GM23338 (cell line): ENCODE measurements around the gene MAMLD1. TPM values are rescaled to one million over a fixed set of nuclear protein-coding genes. Genes with fewer than 3 reads are reported as not detected.

Experiments used
- ATAC-seq: fragments of 200-7000 bp; cut with Tn5 transposase; 3 replicates; pipeline ENCODE4 v1.9.1; 2020
- DNase-seq: peaks from one replicate; pipeline ENCODE4 v3.0.0-alpha.2; 2015; ENCODE audit warnings: low spot score
- H2AFZ ChIP-seq: fragments of 200-600 bp; sonication (generic); 2 replicates; pipeline ENCODE4 v1.8.0; 2016; ENCODE audit warnings: antibody characterized with exemption, mild to moderate bottlenecking, moderate library complexity
- H3F3A ChIP-seq: fragments of 200-600 bp; sonication (generic); replicated peaks from 2 replicates; pipeline ENCODE4 v1.8.0; 2017; ENCODE audit warnings: antibody characterized with exemption, mixed run types, low read depth
- H3K27ac ChIP-seq: fragments of 200-600 bp; sonication (generic); 2 replicates; pipeline ENCODE4 v1.6.1; 2016; ENCODE audit warnings: low read depth
- H3K27me3 ChIP-seq: fragments of 200-600 bp; sonication (generic); 2 replicates; pipeline ENCODE4 v1.8.0; 2016; ENCODE audit warnings: mild to moderate bottlenecking, mixed run types, moderate library complexity; ENCODE audit not compliant: insufficient read depth
- H3K36me3 ChIP-seq: fragments of 200-600 bp; sonication (generic); 2 replicates; pipeline ENCODE4 v1.8.0; 2016; ENCODE audit warnings: mild to moderate bottlenecking; ENCODE audit not compliant: insufficient read depth
- H3K4me1 ChIP-seq: fragments of 200-600 bp; sonication (generic); 2 replicates; pipeline ENCODE4 v1.8.0; 2016; ENCODE audit warnings: mild to moderate bottlenecking, moderate library complexity; ENCODE audit not compliant: insufficient read depth
- H3K4me2 ChIP-seq: fragments of 200-600 bp; sonication (generic); 2 replicates; pipeline ENCODE4 v1.7.1; 2017; ENCODE audit warnings: mixed run types
- H3K4me3 ChIP-seq: fragments of 200-600 bp; sonication (generic); 2 replicates; pipeline ENCODE4 v1.6.1; 2016; ENCODE audit warnings: mixed run types
- H3K79me2 ChIP-seq: fragments of 200-600 bp; sonication (generic); replicated peaks from 2 replicates; pipeline ENCODE4 v1.8.0; 2017; ENCODE audit warnings: mild to moderate bottlenecking; ENCODE audit not compliant: insufficient read depth
- H3K9me2 ChIP-seq: fragments of 200-600 bp; sonication (generic); 2 replicates; pipeline ENCODE4 v1.8.0; 2017; ENCODE audit not compliant: insufficient read depth
- H4K20me1 ChIP-seq: fragments of 200-600 bp; sonication (generic); replicated peaks from 2 replicates; pipeline ENCODE4 v1.8.0; 2017; ENCODE audit warnings: mild to moderate bottlenecking; ENCODE audit not compliant: insufficient read depth
- H3K27ac Mint-ChIP-seq: 2 replicates; pipeline ENCODE4 v1.8.0; 2020; ENCODE audit warnings: inconsistent platforms, mild to moderate bottlenecking, moderate library complexity, mixed read lengths
- H3K27me3 Mint-ChIP-seq: 3 replicates; pipeline ENCODE4 v1.8.0; 2022; ENCODE audit warnings: low read depth, mild to moderate bottlenecking, moderate library complexity, mixed read lengths, inconsistent platforms; ENCODE audit not compliant: insufficient read depth, poor library complexity
- H3K36me3 Mint-ChIP-seq: 3 replicates; pipeline ENCODE4 v1.8.0; 2021; ENCODE audit warnings: low read depth, mild to moderate bottlenecking, inconsistent platforms, moderate library complexity, mixed read lengths
- H3K4me1 Mint-ChIP-seq: 3 replicates; pipeline ENCODE4 v1.8.0; 2020; ENCODE audit warnings: mild to moderate bottlenecking, inconsistent platforms, mixed read lengths
- H3K4me3 Mint-ChIP-seq: 3 replicates; pipeline ENCODE4 v1.8.0; 2021; ENCODE audit warnings: moderate library complexity, mild to moderate bottlenecking, inconsistent platforms, mixed read lengths
- H3K9me3 Mint-ChIP-seq: 3 replicates; pipeline ENCODE4 v1.8.0; 2020; ENCODE audit warnings: moderate library complexity, mild to moderate bottlenecking, inconsistent platforms, mixed read lengths
- CREB1 ChIP-seq: fragments of 250-450 bp; sonication (Bioruptor Pico); IDR thresholded peaks from 2 replicates; pipeline ENCODE4 v1.5.0; 2020; ENCODE audit warnings: low read depth, mild to moderate bottlenecking, moderate library complexity
- EZH2 ChIP-seq: fragments of 200-600 bp; sonication (generic); IDR thresholded peaks from one replicate; pipeline ENCODE4 v1.8.0; 2017; ENCODE audit warnings: antibody characterized with exemption, mild to moderate bottlenecking, low read depth; ENCODE audit not compliant: unreplicated experiment
- EZH2phosphoT487 ChIP-seq: fragments of 200-600 bp; sonication (generic); IDR thresholded peaks from one replicate; pipeline ENCODE4 v1.8.1; 2018; ENCODE audit warnings: antibody characterized with exemption; ENCODE audit not compliant: unreplicated experiment
- JUNB ChIP-seq: IDR thresholded peaks from one replicate; pipeline ENCODE4 v1.6.1; 2016; ENCODE audit warnings: antibody characterized with exemption; ENCODE audit not compliant: unreplicated experiment
- NANOG ChIP-seq: IDR thresholded peaks from 2 replicates; pipeline ENCODE4 v1.6.1; 2016; ENCODE audit warnings: antibody characterized with exemption, borderline replicate concordance
- POLR2AphosphoS5 ChIP-seq: IDR thresholded peaks from 2 replicates; pipeline ENCODE4 v1.6.1; 2016; ENCODE audit warnings: antibody characterized with exemption, low read depth
- STAT1 ChIP-seq: IDR thresholded peaks from one replicate; pipeline ENCODE4 v1.6.1; 2016; ENCODE audit warnings: antibody characterized with exemption; ENCODE audit not compliant: unreplicated experiment
- ZNF114 ChIP-seq: fragments of 250-450 bp; sonication (Bioruptor Pico); IDR thresholded peaks from 2 replicates; pipeline ENCODE4 v1.5.0; 2020; ENCODE audit warnings: mild to moderate bottlenecking, moderate library complexity
- ZNF331 ChIP-seq: fragments of 250-450 bp; sonication (Bioruptor Pico); IDR thresholded peaks from 2 replicates; pipeline ENCODE4 v1.5.0; 2020; ENCODE audit warnings: low read depth, mild to moderate bottlenecking, moderate library complexity
- ZNF462 ChIP-seq: fragments of 250-450 bp; sonication (Bioruptor Pico); IDR thresholded peaks from 2 replicates; pipeline ENCODE4 v1.5.0; 2020; ENCODE audit warnings: mild to moderate bottlenecking, moderate library complexity
- polyA plus RNA-seq: library from polyadenylated mRNA; unstranded; fragments of >200 nt; fragmentation: Nextera tagmentation; extraction: Ambion mirVana; gene quantifications from 2 replicates; pipeline ENCODE4 v1.2.1, GENCODE V29; 2016
- total RNA-seq: library from RNA; depleted of rRNA; stranded (reverse); fragments of >200 nt; shearing (Covaris generic); gene quantifications from 2 replicates; pipeline ENCODE4 v1.2.3, GENCODE V29; 2014
- TF ChIP-seq, protein P1 (sequence below): IDR thresholded peaks from one replicate; pipeline ENCODE4 v1.6.1; 2018; ENCODE audit warnings: antibody characterized with exemption; ENCODE audit not compliant: unreplicated experiment
- TF ChIP-seq, protein P2 (sequence below), 2 experiments: fragments of 200-600 bp in 1 of 2; sonication (generic) in 1 of 2; conservative IDR thresholded peaks; 2 replicates each; pipeline versions ENCODE4 v1.5.1 to v1.6.1; 2016 to 2017; ENCODE audit warnings: antibody characterized with exemption in 2 of 2, low read depth in 2 of 2, mild to moderate bottlenecking in 2 of 2, moderate library complexity in 1 of 2
- TF ChIP-seq, protein P3 (sequence below): IDR thresholded peaks from 2 replicates; pipeline ENCODE4 v1.6.1; 2016; ENCODE audit warnings: antibody characterized with exemption

The MAMLD1 gene
- total and polyA plus RNA-seq, 2 experiments from 2014 or later: 0.13 to 0.21 TPM

- no peak overlapping the region for H3K4me3 Mint-ChIP-seq
- H3K9me3 Mint-ChIP-seq: no peaks in the 10 kb centered on the region
- Histone ChIP-seq H2AFZ (no peak overlapping the region), H3K36me3 (no peaks in the 10 kb centered on the region), H3K4me1 (no peaks in the 10 kb centered on the region), H3K9me2 (no peaks in the 10 kb centered on the region), H3K79me2 (no peaks in the 10 kb centered on the region), H3F3A (no peaks in the 10 kb centered on the region), H3K4me3 (no peak overlapping the region), H4K20me1 (no peaks in the 10 kb centered on the region), H3K27me3 (no peaks in the 10 kb centered on the region), H3K27ac (no peak overlapping the region), H3K4me2 (no peak overlapping the region)
- DNase-seq (no peak), ATAC-seq (no peak)
- H3K27ac Mint-ChIP-seq: no peak overlapping the region
- H3K36me3 Mint-ChIP-seq: no peaks in the 10 kb centered on the region
- peaks cover 8% of the 10 kb centered on the region for H3K4me1 Mint-ChIP-seq
- no peaks in the 10 kb centered on the region for H3K27me3 Mint-ChIP-seq
- TF ChIP-seq, protein P1, sequence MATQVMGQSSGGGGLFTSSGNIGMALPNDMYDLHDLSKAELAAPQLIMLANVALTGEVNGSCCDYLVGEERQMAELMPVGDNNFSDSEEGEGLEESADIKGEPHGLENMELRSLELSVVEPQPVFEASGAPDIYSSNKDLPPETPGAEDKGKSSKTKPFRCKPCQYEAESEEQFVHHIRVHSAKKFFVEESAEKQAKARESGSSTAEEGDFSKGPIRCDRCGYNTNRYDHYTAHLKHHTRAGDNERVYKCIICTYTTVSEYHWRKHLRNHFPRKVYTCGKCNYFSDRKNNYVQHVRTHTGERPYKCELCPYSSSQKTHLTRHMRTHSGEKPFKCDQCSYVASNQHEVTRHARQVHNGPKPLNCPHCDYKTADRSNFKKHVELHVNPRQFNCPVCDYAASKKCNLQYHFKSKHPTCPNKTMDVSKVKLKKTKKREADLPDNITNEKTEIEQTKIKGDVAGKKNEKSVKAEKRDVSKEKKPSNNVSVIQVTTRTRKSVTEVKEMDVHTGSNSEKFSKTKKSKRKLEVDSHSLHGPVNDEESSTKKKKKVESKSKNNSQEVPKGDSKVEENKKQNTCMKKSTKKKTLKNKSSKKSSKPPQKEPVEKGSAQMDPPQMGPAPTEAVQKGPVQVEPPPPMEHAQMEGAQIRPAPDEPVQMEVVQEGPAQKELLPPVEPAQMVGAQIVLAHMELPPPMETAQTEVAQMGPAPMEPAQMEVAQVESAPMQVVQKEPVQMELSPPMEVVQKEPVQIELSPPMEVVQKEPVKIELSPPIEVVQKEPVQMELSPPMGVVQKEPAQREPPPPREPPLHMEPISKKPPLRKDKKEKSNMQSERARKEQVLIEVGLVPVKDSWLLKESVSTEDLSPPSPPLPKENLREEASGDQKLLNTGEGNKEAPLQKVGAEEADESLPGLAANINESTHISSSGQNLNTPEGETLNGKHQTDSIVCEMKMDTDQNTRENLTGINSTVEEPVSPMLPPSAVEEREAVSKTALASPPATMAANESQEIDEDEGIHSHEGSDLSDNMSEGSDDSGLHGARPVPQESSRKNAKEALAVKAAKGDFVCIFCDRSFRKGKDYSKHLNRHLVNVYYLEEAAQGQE: no peak
- TF ChIP-seq, protein P2, sequence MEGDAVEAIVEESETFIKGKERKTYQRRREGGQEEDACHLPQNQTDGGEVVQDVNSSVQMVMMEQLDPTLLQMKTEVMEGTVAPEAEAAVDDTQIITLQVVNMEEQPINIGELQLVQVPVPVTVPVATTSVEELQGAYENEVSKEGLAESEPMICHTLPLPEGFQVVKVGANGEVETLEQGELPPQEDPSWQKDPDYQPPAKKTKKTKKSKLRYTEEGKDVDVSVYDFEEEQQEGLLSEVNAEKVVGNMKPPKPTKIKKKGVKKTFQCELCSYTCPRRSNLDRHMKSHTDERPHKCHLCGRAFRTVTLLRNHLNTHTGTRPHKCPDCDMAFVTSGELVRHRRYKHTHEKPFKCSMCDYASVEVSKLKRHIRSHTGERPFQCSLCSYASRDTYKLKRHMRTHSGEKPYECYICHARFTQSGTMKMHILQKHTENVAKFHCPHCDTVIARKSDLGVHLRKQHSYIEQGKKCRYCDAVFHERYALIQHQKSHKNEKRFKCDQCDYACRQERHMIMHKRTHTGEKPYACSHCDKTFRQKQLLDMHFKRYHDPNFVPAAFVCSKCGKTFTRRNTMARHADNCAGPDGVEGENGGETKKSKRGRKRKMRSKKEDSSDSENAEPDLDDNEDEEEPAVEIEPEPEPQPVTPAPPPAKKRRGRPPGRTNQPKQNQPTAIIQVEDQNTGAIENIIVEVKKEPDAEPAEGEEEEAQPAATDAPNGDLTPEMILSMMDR (conservative IDR thresholded peaks at IDR 0.05; ENCODE audit: low read depth in 2 of 2): no peak
- no peak for TF ChIP-seq ZNF462 (CRISPR knock-in tag)
- TF ChIP-seq EZH2: no peak
- no peak for TF ChIP-seq NANOG
- no peak for TF ChIP-seq ZNF331 (CRISPR knock-in tag)
- no peak for TF ChIP-seq POLR2AphosphoS5
- no peak for TF ChIP-seq JUNB
- TF ChIP-seq CREB1 (CRISPR knock-in tag): no peak
- TF ChIP-seq EZH2phosphoT487: no peak
- TF ChIP-seq STAT1: no peak
- TF ChIP-seq, protein P3, sequence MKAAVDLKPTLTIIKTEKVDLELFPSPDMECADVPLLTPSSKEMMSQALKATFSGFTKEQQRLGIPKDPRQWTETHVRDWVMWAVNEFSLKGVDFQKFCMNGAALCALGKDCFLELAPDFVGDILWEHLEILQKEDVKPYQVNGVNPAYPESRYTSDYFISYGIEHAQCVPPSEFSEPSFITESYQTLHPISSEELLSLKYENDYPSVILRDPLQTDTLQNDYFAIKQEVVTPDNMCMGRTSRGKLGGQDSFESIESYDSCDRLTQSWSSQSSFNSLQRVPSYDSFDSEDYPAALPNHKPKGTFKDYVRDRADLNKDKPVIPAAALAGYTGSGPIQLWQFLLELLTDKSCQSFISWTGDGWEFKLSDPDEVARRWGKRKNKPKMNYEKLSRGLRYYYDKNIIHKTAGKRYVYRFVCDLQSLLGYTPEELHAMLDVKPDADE: no peak
- no peak for TF ChIP-seq ZNF114 (CRISPR knock-in tag)
These were observed 51.1 kb downstream of the MAMLD1 start for GRCh38 chrX:150414228-150414627.
